Measurements from ENCODE around the gene ENTREP1. TPM values are rescaled to one million over a fixed set of nuclear protein-coding genes. Genes with fewer than 3 reads are reported as not detected.

ENTREP1 gene
- total and polyA plus RNA-seq, 4 donors, result 0.07 to 0.33 (median 0.12) TPM

DNA sequence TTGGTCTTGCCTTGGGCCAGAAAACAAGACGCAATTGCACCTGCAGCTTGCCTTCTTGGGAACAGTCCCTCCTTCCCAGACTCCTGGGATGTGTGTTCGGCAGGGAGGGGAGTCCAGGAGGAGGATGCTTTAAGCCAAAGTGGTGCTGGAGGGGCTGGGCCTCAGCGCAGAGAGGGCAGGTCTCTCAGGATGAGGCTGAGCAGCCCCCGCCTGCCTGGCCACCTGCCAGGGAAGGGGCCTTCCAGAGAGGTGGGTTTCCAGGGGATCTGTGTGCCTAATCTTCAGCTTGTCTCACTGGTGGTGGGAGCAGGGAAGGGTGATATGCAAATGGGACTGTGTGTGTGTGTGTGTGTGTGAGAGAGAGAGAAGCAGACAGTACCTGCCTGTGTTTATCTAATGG lies 105.2 kb downstream of the ENTREP1 start:
- no peak overlapping the region for H3K9ac ChIP-seq (ENCODE audit: low read depth in 1 of 2, low read length in 2 of 2)
- WGBS, result 96% methylated on average over 4 of the region's 4 CpGs
- H3K9me3 ChIP-seq (ENCODE audit: control insufficient read depth in 4 of 4, low read length in 3 of 4), result no peaks in the 10 kb centered on the region
- H3K27ac ChIP-seq (ENCODE audit: low read depth in 1 of 2, low read length in 2 of 2), result no peak overlapping the region
- DNase-seq (ENCODE audit: low spot score), result no peak
- no peaks in the 10 kb centered on the region for H3K27me3 ChIP-seq (ENCODE audit: control insufficient read depth in 4 of 4, insufficient read depth in 4 of 4, low read length in 3 of 4)
- TF ChIP-seq, protein P1, sequence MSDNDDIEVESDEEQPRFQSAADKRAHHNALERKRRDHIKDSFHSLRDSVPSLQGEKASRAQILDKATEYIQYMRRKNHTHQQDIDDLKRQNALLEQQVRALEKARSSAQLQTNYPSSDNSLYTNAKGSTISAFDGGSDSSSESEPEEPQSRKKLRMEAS (IDR thresholded peaks at IDR 0.05), result no peak
- TF ChIP-seq RXRA (IDR thresholded peaks at IDR 0.05), result no peak
- no peak overlapping the region for H3K4me3 ChIP-seq (ENCODE audit: low read depth in 1 of 3, low read length in 3 of 3)
- no peaks in the 10 kb centered on the region for H3K4me1 ChIP-seq (ENCODE audit: control insufficient read depth in 4 of 4, insufficient read depth in 4 of 4, low read length in 3 of 4)
- H3K36me3 ChIP-seq (ENCODE audit: control insufficient read depth in 4 of 4, insufficient read depth in 3 of 4, low read depth in 1 of 4, low read length in 3 of 4), result peaks cover 0 to 18% (median 6%) of the 10 kb centered on the region in 4 donors

DNA sequence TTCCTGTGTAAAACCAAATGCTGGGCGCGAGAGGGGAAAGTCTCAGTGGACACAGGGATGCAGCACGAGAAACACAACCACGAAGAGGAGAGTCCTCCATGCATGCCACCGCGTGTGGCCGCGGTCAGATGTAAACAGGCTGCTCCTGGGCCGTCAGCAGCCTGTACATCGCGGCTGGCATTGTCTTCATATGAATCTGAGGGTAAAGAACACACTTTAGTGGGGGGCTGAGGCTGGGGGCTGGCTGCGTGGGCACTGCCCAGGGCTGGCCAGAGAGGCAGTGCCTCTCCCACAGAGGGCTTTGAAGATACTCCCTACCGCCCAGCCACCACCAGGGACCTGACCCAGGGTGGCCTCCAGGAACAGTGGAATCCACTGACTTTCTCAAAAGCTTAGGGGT lies 106.2 kb downstream of the ENTREP1 start:
- Histone ChIP-seq H3K4me3 (ENCODE audit: low read depth in 1 of 3, low read length in 3 of 3) (no peak overlapping the region), H3K27ac (ENCODE audit: low read depth in 1 of 2, low read length in 2 of 2) (no peak overlapping the region), H3K9me3 (ENCODE audit: control insufficient read depth in 4 of 4, low read length in 3 of 4) (no peaks in the 10 kb centered on the region), H3K27me3 (ENCODE audit: control insufficient read depth in 4 of 4, insufficient read depth in 4 of 4, low read length in 3 of 4) (no peaks in the 10 kb centered on the region), H3K4me1 (ENCODE audit: control insufficient read depth in 4 of 4, insufficient read depth in 4 of 4, low read length in 3 of 4) (no peaks in the 10 kb centered on the region), H3K36me3 (ENCODE audit: control insufficient read depth in 4 of 4, insufficient read depth in 3 of 4, low read depth in 1 of 4, low read length in 3 of 4) (peaks cover 0 to 18% (median 6%) of the 10 kb centered on the region in 4 donors), H3K9ac (ENCODE audit: low read depth in 1 of 2, low read length in 2 of 2) (no peak overlapping the region)
- DNase-seq (ENCODE audit: low spot score), result no peak
- TF ChIP-seq RXRA (IDR thresholded peaks at IDR 0.05) (no peak), NR2F2 (IDR thresholded peaks at IDR 0.05) (no peak), HNF4A (conservative IDR thresholded peaks at IDR 0.05) (no peak), HNF4G (IDR thresholded peaks at IDR 0.05) (no peak), SP1 (IDR thresholded peaks at IDR 0.05) (no peak), YY1 (IDR thresholded peaks at IDR 0.05) (no peak), GABPA (IDR thresholded peaks at IDR 0.05 in 1 of 2, conservative IDR thresholded peaks at IDR 0.05 in 1 of 2) (no peak), FOXA2 (IDR thresholded peaks at IDR 0.05) (no peak), JUND (IDR thresholded peaks at IDR 0.05) (no peak), FOXA1 (IDR thresholded peaks at IDR 0.05) (no peak), TAF1 (conservative IDR thresholded peaks at IDR 0.05) (no peak), RAD21 (IDR thresholded peaks at IDR 0.05) (no peak), EGR1 (IDR thresholded peaks at IDR 0.05; ENCODE audit: low read depth in 2 of 2) (no peak)
- TF ChIP-seq, protein P1 (IDR thresholded peaks at IDR 0.05), result no peak
- TF ChIP-seq, protein P2, sequence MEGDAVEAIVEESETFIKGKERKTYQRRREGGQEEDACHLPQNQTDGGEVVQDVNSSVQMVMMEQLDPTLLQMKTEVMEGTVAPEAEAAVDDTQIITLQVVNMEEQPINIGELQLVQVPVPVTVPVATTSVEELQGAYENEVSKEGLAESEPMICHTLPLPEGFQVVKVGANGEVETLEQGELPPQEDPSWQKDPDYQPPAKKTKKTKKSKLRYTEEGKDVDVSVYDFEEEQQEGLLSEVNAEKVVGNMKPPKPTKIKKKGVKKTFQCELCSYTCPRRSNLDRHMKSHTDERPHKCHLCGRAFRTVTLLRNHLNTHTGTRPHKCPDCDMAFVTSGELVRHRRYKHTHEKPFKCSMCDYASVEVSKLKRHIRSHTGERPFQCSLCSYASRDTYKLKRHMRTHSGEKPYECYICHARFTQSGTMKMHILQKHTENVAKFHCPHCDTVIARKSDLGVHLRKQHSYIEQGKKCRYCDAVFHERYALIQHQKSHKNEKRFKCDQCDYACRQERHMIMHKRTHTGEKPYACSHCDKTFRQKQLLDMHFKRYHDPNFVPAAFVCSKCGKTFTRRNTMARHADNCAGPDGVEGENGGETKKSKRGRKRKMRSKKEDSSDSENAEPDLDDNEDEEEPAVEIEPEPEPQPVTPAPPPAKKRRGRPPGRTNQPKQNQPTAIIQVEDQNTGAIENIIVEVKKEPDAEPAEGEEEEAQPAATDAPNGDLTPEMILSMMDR (IDR thresholded peaks at IDR 0.05; ENCODE audit: low read depth, low read length, missing input control), result no peak
- TF ChIP-seq, protein P3, sequence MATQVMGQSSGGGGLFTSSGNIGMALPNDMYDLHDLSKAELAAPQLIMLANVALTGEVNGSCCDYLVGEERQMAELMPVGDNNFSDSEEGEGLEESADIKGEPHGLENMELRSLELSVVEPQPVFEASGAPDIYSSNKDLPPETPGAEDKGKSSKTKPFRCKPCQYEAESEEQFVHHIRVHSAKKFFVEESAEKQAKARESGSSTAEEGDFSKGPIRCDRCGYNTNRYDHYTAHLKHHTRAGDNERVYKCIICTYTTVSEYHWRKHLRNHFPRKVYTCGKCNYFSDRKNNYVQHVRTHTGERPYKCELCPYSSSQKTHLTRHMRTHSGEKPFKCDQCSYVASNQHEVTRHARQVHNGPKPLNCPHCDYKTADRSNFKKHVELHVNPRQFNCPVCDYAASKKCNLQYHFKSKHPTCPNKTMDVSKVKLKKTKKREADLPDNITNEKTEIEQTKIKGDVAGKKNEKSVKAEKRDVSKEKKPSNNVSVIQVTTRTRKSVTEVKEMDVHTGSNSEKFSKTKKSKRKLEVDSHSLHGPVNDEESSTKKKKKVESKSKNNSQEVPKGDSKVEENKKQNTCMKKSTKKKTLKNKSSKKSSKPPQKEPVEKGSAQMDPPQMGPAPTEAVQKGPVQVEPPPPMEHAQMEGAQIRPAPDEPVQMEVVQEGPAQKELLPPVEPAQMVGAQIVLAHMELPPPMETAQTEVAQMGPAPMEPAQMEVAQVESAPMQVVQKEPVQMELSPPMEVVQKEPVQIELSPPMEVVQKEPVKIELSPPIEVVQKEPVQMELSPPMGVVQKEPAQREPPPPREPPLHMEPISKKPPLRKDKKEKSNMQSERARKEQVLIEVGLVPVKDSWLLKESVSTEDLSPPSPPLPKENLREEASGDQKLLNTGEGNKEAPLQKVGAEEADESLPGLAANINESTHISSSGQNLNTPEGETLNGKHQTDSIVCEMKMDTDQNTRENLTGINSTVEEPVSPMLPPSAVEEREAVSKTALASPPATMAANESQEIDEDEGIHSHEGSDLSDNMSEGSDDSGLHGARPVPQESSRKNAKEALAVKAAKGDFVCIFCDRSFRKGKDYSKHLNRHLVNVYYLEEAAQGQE (IDR thresholded peaks at IDR 0.05), result no peak
- TF ChIP-seq, protein P4, sequence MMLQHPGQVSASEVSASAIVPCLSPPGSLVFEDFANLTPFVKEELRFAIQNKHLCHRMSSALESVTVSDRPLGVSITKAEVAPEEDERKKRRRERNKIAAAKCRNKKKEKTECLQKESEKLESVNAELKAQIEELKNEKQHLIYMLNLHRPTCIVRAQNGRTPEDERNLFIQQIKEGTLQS (IDR thresholded peaks at IDR 0.05), result no peak
- TF ChIP-seq, protein P5, sequence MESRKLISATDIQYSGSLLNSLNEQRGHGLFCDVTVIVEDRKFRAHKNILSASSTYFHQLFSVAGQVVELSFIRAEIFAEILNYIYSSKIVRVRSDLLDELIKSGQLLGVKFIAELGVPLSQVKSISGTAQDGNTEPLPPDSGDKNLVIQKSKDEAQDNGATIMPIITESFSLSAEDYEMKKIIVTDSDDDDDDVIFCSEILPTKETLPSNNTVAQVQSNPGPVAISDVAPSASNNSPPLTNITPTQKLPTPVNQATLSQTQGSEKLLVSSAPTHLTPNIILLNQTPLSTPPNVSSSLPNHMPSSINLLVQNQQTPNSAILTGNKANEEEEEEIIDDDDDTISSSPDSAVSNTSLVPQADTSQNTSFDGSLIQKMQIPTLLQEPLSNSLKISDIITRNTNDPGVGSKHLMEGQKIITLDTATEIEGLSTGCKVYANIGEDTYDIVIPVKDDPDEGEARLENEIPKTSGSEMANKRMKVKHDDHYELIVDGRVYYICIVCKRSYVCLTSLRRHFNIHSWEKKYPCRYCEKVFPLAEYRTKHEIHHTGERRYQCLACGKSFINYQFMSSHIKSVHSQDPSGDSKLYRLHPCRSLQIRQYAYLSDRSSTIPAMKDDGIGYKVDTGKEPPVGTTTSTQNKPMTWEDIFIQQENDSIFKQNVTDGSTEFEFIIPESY (IDR thresholded peaks at IDR 0.05), result no peak
- WGBS, result 96% methylated on average over 13 of the region's 13 CpGs
